ENCODE measurements around the gene ARHGAP42. TPM values are rescaled to one million over a fixed set of nuclear protein-coding genes. Genes with fewer than 3 reads are reported as not detected.

The ARHGAP42 gene
- total and polyA plus RNA-seq, 10 donors = 3.5 to 31.0 (median 19.6) TPM

GRCh38 chr11:100991541-100991940 lies 304.5 kb downstream of the ARHGAP42 start:
- no peaks in the 10 kb centered on the region for H3K4me1 ChIP-seq
- intact Hi-C loops (cut with DNase I; ENCODE audit: low total_unique reads) = no loop called here
- no peak for DNase-seq
- TF ChIP-seq POLR2A (IDR thresholded peaks at IDR 0.05) (no peak), CTCF (IDR thresholded peaks at IDR 0.05 in 8 of 11, conservative IDR thresholded peaks at IDR 0.05 in 3 of 11) (no peak), POLR2AphosphoS5 (IDR thresholded peaks at IDR 0.05) (no peak)
- H3K9me3 ChIP-seq = no peaks in the 10 kb centered on the region
- no peaks in the 10 kb centered on the region for H3K27me3 ChIP-seq (replicated peaks in 1 of 7)
- no peak overlapping the region for H3K4me3 ChIP-seq
- 43 to 58% (median 53%) methylated on average over 2 of the region's 2 CpGs for WGBS, 5 donors
- no peak overlapping the region for H3K27ac ChIP-seq
- H3K36me3 ChIP-seq = peaks cover 0 to 7% (median 0%) of the 10 kb centered on the region in 6 donors

- WGBS, 5 donors = 91 to 99% (median 95%) methylated on average over 2 of the region's 2 CpGs
- intact Hi-C loops (cut with DNase I; ENCODE audit: low total_unique reads) = no loop called here
Measured at GRCh38 chr11:100994966-100995365, 307.9 kb downstream of the ARHGAP42 start.

GRCh38 chr11:100999756-101000155 lies 312.7 kb downstream of the ARHGAP42 start:
- Histone ChIP-seq H3K27me3 (replicated peaks in 1 of 7) (no peaks in the 10 kb centered on the region), H3K27ac (no peak overlapping the region), H3K9me3 (no peaks in the 10 kb centered on the region), H3K36me3 (no peaks in the 10 kb centered on the region), H3K4me1 (no peaks in the 10 kb centered on the region), H3K4me3 (no peak overlapping the region)
- 67 to 91% (median 80%) methylated on average over 1 of the region's 1 CpG for WGBS, 5 donors
- TF ChIP-seq POLR2AphosphoS5 (IDR thresholded peaks at IDR 0.05) = no peak
- intact Hi-C loops (cut with DNase I; ENCODE audit: low total_unique reads) = no loop called here
- no peak for DNase-seq

More at GRCh38 chr11:100994966-100995365, 307.9 kb downstream of the ARHGAP42 start:
- Histone ChIP-seq H3K4me3 (no peak overlapping the region), H3K4me1 (no peaks in the 10 kb centered on the region), H3K27ac (no peak overlapping the region), H3K27me3 (replicated peaks in 1 of 7) (no peaks in the 10 kb centered on the region), H3K9me3 (no peaks in the 10 kb centered on the region), H3K36me3 (no peaks in the 10 kb centered on the region)
- TF ChIP-seq CTCF (IDR thresholded peaks at IDR 0.05 in 8 of 11, conservative IDR thresholded peaks at IDR 0.05 in 3 of 11) (no peak), POLR2A (IDR thresholded peaks at IDR 0.05) (no peak), POLR2AphosphoS5 (IDR thresholded peaks at IDR 0.05) (no peak)
- DNase-seq = no peak

GRCh38 chr11:101003468-101003867 lies 316.4 kb downstream of the ARHGAP42 start:
- WGBS, 5 donors = 80 to 88% (median 86%) methylated on average over 4 of the region's 4 CpGs
- Histone ChIP-seq H3K27ac (no peak overlapping the region), H3K9me3 (peaks cover 0 to 3% (median 0%) of the 10 kb centered on the region in 8 donors), H3K4me3 (no peak overlapping the region), H3K27me3 (replicated peaks in 1 of 7) (no peaks in the 10 kb centered on the region), H3K36me3 (no peaks in the 10 kb centered on the region), H3K4me1 (no peaks in the 10 kb centered on the region)
- intact Hi-C loops (cut with DNase I; ENCODE audit: low total_unique reads) = no loop called here
- TF ChIP-seq POLR2A (IDR thresholded peaks at IDR 0.05) (no peak), POLR2AphosphoS5 (IDR thresholded peaks at IDR 0.05) (no peak), CTCF (IDR thresholded peaks at IDR 0.05 in 8 of 11, conservative IDR thresholded peaks at IDR 0.05 in 3 of 11) (no peak)
- no peak for DNase-seq

Measured in spleen (tissue), 11 donors.